Mesenchymal stem cell (in vitro differentiated cells and primary cell): ENCODE data around the gene TMEM121.
"Not testable (repeated sequence)": the region's sequence is repeated elsewhere in the genome, so short reads cannot be mapped to it uniquely, and the experiment has no call there.

Source experiments
- DNase-seq: peaks from one replicate; pipeline ENCODE4 v3.0.0-alpha.2; 2013
- H2AFZ ChIP-seq: one replicate; pipeline ENCODE4 v1.6.1; 2013; ENCODE audit warnings: low read depth, mild to moderate bottlenecking, control low read depth, inconsistent platforms, low read length, moderate library complexity
- H2AK5ac ChIP-seq: 2 replicates; pipeline ENCODE4 v1.6.1; 2013; ENCODE audit warnings: low read length, moderate library complexity, mild to moderate bottlenecking, inconsistent platforms; ENCODE audit not compliant: severe bottlenecking
- H2BK120ac ChIP-seq: one replicate; pipeline ENCODE4 v1.6.1; 2013; ENCODE audit warnings: low read depth, mild to moderate bottlenecking, inconsistent platforms, low read length, moderate library complexity
- H2BK12ac ChIP-seq, 2 experiments: one replicate each; pipeline ENCODE4 v1.6.1; 2013; ENCODE audit warnings: inconsistent platforms in 2 of 2, low read length in 2 of 2, mild to moderate bottlenecking in 2 of 2, moderate library complexity in 2 of 2, control low read depth in 1 of 2
- H2BK15ac ChIP-seq: one replicate; pipeline ENCODE4 v1.6.1; 2013; ENCODE audit warnings: mild to moderate bottlenecking, low read depth, inconsistent platforms; ENCODE audit not compliant: poor library complexity, severe bottlenecking
- H2BK5ac ChIP-seq: 2 replicates; pipeline ENCODE4 v1.6.1; 2013; ENCODE audit warnings: low read depth, mild to moderate bottlenecking, low read length, control low read depth, inconsistent platforms; ENCODE audit not compliant: poor library complexity, severe bottlenecking
- H3K14ac ChIP-seq, 2 experiments: one replicate each; pipeline ENCODE4 v1.6.1; 2013; ENCODE audit warnings: inconsistent platforms in 2 of 2, low read length in 2 of 2, control low read depth in 1 of 2, mild to moderate bottlenecking in 1 of 2, moderate library complexity in 1 of 2
- H3K18ac ChIP-seq, 2 experiments: one replicate each; pipeline ENCODE4 v1.6.1; 2013; ENCODE audit warnings: inconsistent platforms in 2 of 2, low read length in 2 of 2, control low read depth in 1 of 2, low read depth in 1 of 2, mild to moderate bottlenecking in 1 of 2
- H3K23ac ChIP-seq, 2 experiments: one replicate each; pipeline ENCODE4 v1.6.1; 2013; ENCODE audit warnings: inconsistent platforms in 2 of 2, low read length in 2 of 2, mild to moderate bottlenecking in 2 of 2, moderate library complexity in 2 of 2, control low read depth in 1 of 2
- H3K27ac ChIP-seq: 2 replicates; pipeline ENCODE4 v1.5.1; 2013; ENCODE audit warnings: mild to moderate bottlenecking, moderate library complexity, low read length, control low read depth, inconsistent platforms; ENCODE audit not compliant: poor library complexity, severe bottlenecking
- H3K27me3 ChIP-seq, 2 experiments: 2 replicates each; pipeline versions ENCODE4 v1.6.1 to v1.7.0; 2013; ENCODE audit warnings: low read length in 2 of 2, mild to moderate bottlenecking in 2 of 2, moderate library complexity in 2 of 2, control low read depth in 1 of 2, inconsistent platforms in 1 of 2; ENCODE audit not compliant: control insufficient read depth in 1 of 2, insufficient read depth in 1 of 2
- H3K36me3 ChIP-seq, 2 experiments: 2 replicates each; pipeline versions ENCODE4 v1.6.1 to v1.7.0; 2013; ENCODE audit warnings: low read length in 2 of 2, control low read depth in 1 of 2, inconsistent platforms in 1 of 2, low read depth in 1 of 2, mild to moderate bottlenecking in 1 of 2; ENCODE audit not compliant: insufficient read depth in 2 of 2, control insufficient read depth in 1 of 2
- H3K4ac ChIP-seq, 2 experiments: one replicate each; pipeline ENCODE4 v1.6.1; 2013; ENCODE audit warnings: inconsistent platforms in 2 of 2, low read length in 2 of 2, mild to moderate bottlenecking in 2 of 2, moderate library complexity in 2 of 2, control low read depth in 1 of 2, low read depth in 1 of 2
- H3K4me1 ChIP-seq: 2 replicates; pipeline ENCODE4 v1.6.1; 2013; ENCODE audit warnings: low read depth, low read length, control low read depth; ENCODE audit not compliant: control insufficient read depth, insufficient read depth
- H3K4me2 ChIP-seq: 2 replicates; pipeline ENCODE4 v1.6.1; 2013; ENCODE audit warnings: low read length, mild to moderate bottlenecking, inconsistent platforms; ENCODE audit not compliant: poor library complexity, severe bottlenecking
- H3K4me3 ChIP-seq, 2 experiments: 2 replicates each; pipeline versions ENCODE4 v1.5.1 to v1.7.0; 2013; ENCODE audit warnings: low read length in 2 of 2, mild to moderate bottlenecking in 2 of 2, control low read depth in 1 of 2, low read depth in 1 of 2; ENCODE audit not compliant: insufficient read depth in 1 of 2
- H3K79me1 ChIP-seq: replicated peaks from 2 replicates; pipeline ENCODE4 v1.6.1; 2013; ENCODE audit warnings: mild to moderate bottlenecking, control low read depth, low read length, inconsistent platforms; ENCODE audit not compliant: poor library complexity, severe bottlenecking
- H3K9ac ChIP-seq: 2 replicates; pipeline ENCODE4 v1.7.0; 2013; ENCODE audit warnings: mild to moderate bottlenecking, low read length, moderate library complexity
- H3K9me3 ChIP-seq: 2 replicates; pipeline ENCODE4 v1.7.0; 2013; ENCODE audit warnings: mild to moderate bottlenecking, low read length; ENCODE audit not compliant: control insufficient read depth
- H4K8ac ChIP-seq: one replicate; pipeline ENCODE4 v1.6.1; 2013; ENCODE audit warnings: inconsistent platforms, mild to moderate bottlenecking, low read length, moderate library complexity
- H4K91ac ChIP-seq: one replicate; pipeline ENCODE4 v1.6.1; 2013; ENCODE audit warnings: mild to moderate bottlenecking, low read length, inconsistent platforms
- WGBS: methylation state at CpG from one replicate; pipeline ENCODE4 v1.1.7; 2013; ENCODE audit warnings: mixed read lengths; 5-methylcytosine and 5-hydroxymethylcytosine counted together

Gene TMEM121

GRCh38 chr14:105564536-105564935 lies 38.2 kb downstream of the TMEM121 start:
- no CpG with 5 or more reads among the region's 16 CpGs for WGBS

GRCh38 chr14:105565185-105565919 lies 39.0 kb downstream of the TMEM121 start:
- not testable (repeated sequence) for H3K27me3 ChIP-seq, H2BK120ac ChIP-seq, H4K91ac ChIP-seq, DNase-seq, H3K14ac ChIP-seq, H3K18ac ChIP-seq, H3K27ac ChIP-seq, H3K36me3 ChIP-seq, H2AK5ac ChIP-seq, H2BK15ac ChIP-seq, H3K9ac ChIP-seq, H3K23ac ChIP-seq, H3K9me3 ChIP-seq, H3K4me2 ChIP-seq, H3K4me3 ChIP-seq, H4K8ac ChIP-seq, H2BK12ac ChIP-seq, H2BK5ac ChIP-seq, H2AFZ ChIP-seq, H3K79me1 ChIP-seq, H3K4me1 ChIP-seq, H3K4ac ChIP-seq
- 65% methylated on average over 5 of the region's 8 CpGs for WGBS

More at GRCh38 chr14:105564536-105564935, 38.2 kb downstream of the TMEM121 start:
- H3K9ac ChIP-seq, H4K91ac ChIP-seq, H3K14ac ChIP-seq, H2BK5ac ChIP-seq, H3K18ac ChIP-seq, H3K36me3 ChIP-seq, H3K4me2 ChIP-seq, H3K79me1 ChIP-seq, H3K23ac ChIP-seq, DNase-seq, H3K4ac ChIP-seq, H3K9me3 ChIP-seq, H2AK5ac ChIP-seq, H4K8ac ChIP-seq, H3K4me3 ChIP-seq, H3K4me1 ChIP-seq, H2BK120ac ChIP-seq, H3K27me3 ChIP-seq, H3K27ac ChIP-seq, H2AFZ ChIP-seq, H2BK12ac ChIP-seq, H2BK15ac ChIP-seq: not testable (repeated sequence)

- H2BK12ac ChIP-seq, H3K27ac ChIP-seq, H3K9me3 ChIP-seq, DNase-seq, H3K4me1 ChIP-seq, H3K79me1 ChIP-seq, H3K18ac ChIP-seq, H3K14ac ChIP-seq, H3K4me3 ChIP-seq, H3K36me3 ChIP-seq, H3K27me3 ChIP-seq, H2BK5ac ChIP-seq, H3K4ac ChIP-seq, H3K9ac ChIP-seq, H2BK15ac ChIP-seq, H2AK5ac ChIP-seq, H3K4me2 ChIP-seq, H4K91ac ChIP-seq, H4K8ac ChIP-seq, H3K23ac ChIP-seq, H2AFZ ChIP-seq, H2BK120ac ChIP-seq: not testable (repeated sequence)
- 95% methylated on average over 7 of the region's 34 CpGs for WGBS
Measured at GRCh38 chr14:105566248-105567163, 40.1 kb downstream of the TMEM121 start.
